ENCODE measurements around the gene MAML3. TPM values are rescaled to one million over a fixed set of nuclear protein-coding genes. Genes with fewer than 3 reads are reported as not detected.

The MAML3 gene
- total RNA-seq, 2 experiments from 2014 or later = 2.0 to 2.4 TPM

DNA sequence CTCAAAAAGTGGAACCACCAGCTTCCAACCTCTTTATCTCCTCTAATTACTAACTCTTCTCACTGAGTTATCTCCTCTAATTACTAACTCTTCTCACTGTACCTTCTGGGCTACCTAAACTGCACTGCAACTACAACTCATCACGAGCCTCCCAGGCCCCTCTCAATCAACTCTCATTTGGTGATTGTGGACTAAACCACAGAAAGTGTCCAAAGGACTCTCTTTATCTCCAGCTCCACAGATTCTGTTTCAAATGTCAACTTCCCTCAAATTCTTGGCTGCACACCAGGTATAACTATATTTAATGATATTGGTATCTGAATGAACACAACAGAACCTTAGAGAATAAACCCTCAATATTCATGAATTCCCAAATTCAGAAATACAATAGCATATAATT, 182.9 kb downstream of the MAML3 start:
- ChIA-PET CTCF (no interaction called here), POLR2A (interaction anchor here (0.6 to 0.7 kb wide), 2 partner anchors 30 to 114 kb away, joined by 3 read pairs; no protein-coding TSS in a partner anchor)
- Mint-ChIP-seq H3K27me3 (no peaks in the 10 kb centered on the region), H3K4me3 (no peak overlapping the region), H3K4me1 (ENCODE audit: low read depth) (peaks cover 8% of the 10 kb centered on the region), H3K36me3 (ENCODE audit: low read depth) (no peaks in the 10 kb centered on the region), H3K27ac (no peak overlapping the region), H3K9me3 (no peaks in the 10 kb centered on the region)
- intact Hi-C loops (cut with micrococcal nuclease) = no loop called here
- TF ChIP-seq, protein P1, sequence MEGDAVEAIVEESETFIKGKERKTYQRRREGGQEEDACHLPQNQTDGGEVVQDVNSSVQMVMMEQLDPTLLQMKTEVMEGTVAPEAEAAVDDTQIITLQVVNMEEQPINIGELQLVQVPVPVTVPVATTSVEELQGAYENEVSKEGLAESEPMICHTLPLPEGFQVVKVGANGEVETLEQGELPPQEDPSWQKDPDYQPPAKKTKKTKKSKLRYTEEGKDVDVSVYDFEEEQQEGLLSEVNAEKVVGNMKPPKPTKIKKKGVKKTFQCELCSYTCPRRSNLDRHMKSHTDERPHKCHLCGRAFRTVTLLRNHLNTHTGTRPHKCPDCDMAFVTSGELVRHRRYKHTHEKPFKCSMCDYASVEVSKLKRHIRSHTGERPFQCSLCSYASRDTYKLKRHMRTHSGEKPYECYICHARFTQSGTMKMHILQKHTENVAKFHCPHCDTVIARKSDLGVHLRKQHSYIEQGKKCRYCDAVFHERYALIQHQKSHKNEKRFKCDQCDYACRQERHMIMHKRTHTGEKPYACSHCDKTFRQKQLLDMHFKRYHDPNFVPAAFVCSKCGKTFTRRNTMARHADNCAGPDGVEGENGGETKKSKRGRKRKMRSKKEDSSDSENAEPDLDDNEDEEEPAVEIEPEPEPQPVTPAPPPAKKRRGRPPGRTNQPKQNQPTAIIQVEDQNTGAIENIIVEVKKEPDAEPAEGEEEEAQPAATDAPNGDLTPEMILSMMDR (IDR thresholded peaks at IDR 0.05) = no peak
- ATAC-seq (no peak), DNase-seq (no peak)

DNA sequence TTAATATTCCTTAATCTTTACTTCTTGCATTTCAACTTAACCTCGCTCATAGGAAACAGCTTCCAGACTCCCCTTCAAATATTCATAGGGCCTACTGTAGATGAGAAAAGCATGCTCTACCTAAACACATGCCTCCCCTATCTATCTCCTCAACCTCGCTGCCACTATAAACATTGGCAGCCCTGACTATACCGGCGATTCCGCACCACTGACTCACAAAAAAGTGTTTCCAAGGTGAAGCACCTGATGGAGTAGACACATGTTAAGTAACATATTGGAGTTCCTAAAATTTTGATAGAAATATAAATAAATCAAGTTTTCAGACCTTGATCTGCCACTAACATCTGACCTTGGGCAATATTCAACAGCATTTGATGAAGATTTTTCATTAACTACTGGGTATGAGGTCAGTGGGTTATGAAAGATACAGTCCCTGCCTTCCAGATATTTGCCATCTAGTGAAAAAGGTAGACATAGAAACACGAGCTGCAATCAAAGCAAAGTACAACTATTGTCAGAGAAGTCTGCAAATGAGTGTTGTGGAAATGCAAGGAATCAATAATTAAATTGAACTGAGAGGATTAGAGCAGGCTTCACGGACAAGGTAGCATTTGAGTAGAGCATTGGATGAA, 184.2 kb downstream of the MAML3 start:
- Mint-ChIP-seq H3K9me3 (no peaks in the 10 kb centered on the region), H3K4me1 (ENCODE audit: low read depth) (peaks cover 3% of the 10 kb centered on the region), H3K4me3 (no peak overlapping the region), H3K27ac (no peak overlapping the region), H3K27me3 (no peaks in the 10 kb centered on the region), H3K36me3 (ENCODE audit: low read depth) (no peaks in the 10 kb centered on the region)
- TF ChIP-seq, protein P1 (IDR thresholded peaks at IDR 0.05) = no peak
- no peak for ATAC-seq
- no peak for DNase-seq
- intact Hi-C loops (cut with micrococcal nuclease) = no loop called here
- POLR2A ChIA-PET = no interaction called here
- CTCF ChIA-PET = interaction anchor here (1.2 kb wide), 1 partner anchor 8 kb away, joined by 3 read pairs; no protein-coding TSS in a partner anchor

DNA sequence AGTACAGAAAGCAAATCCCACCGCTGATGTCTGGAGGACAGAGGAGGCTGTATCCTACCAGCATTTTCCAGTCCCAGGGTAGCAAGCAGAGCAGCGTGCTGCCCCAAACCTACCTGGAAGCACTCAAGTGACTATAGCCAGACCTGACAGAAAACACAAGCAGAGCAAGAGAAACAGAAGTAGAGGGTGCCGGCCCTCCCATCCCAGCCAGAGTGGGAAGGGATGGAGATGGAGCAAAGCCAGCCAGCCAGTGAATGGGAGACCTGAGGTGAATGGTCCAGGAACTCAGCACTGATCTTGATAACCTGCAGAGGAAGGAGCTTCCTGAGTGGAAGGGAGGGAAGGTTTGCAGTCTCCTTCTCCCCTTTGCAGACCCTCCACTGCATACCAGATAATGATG, 185.2 kb downstream of the MAML3 start:
- Mint-ChIP-seq H3K27ac (no peak overlapping the region), H3K36me3 (ENCODE audit: low read depth) (no peaks in the 10 kb centered on the region), H3K27me3 (no peaks in the 10 kb centered on the region), H3K9me3 (no peaks in the 10 kb centered on the region), H3K4me3 (no peak overlapping the region), H3K4me1 (ENCODE audit: low read depth) (peaks cover 6% of the 10 kb centered on the region)
- ChIA-PET CTCF (interaction anchor here (1.2 kb wide), 1 partner anchor 9 kb away, joined by 3 read pairs; no protein-coding TSS in a partner anchor), POLR2A (no interaction called here)
- DNase-seq (no peak), ATAC-seq (no peak)
- intact Hi-C loops (cut with micrococcal nuclease) = no loop called here
- TF ChIP-seq, protein P1 (IDR thresholded peaks at IDR 0.05) = no peak

DNA sequence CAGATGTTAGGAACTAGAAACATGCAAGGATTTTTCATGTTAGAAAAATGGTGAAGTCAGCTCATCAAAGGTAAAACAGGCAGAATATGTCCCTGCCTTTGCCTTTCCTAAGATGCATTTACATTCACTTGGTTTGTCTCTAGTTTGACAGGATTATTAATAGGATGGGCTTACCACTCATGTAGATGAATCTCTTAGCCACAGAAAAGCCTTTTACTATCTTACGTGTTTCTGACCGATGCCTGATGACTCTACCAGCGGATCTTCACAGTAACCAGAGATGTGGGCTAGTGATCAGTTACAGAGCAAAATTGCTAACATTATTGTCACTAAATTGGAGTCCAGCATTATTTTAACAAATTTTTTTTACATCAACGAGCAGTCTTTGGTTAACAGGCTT, 187.6 kb downstream of the MAML3 start:
- H3K4me1 Mint-ChIP-seq (ENCODE audit: low read depth) = peaks cover 3% of the 10 kb centered on the region
- intact Hi-C loops (cut with micrococcal nuclease) = no loop called here
- H3K27ac Mint-ChIP-seq = no peak overlapping the region
- H3K4me3 Mint-ChIP-seq = no peak overlapping the region
- CTCF ChIA-PET = no interaction called here
- H3K27me3 Mint-ChIP-seq = no peaks in the 10 kb centered on the region
- ATAC-seq (no peak), DNase-seq (no peak)
- TF ChIP-seq, protein P1 (IDR thresholded peaks at IDR 0.05) = no peak
- H3K36me3 Mint-ChIP-seq (ENCODE audit: low read depth) = no peaks in the 10 kb centered on the region
- no peaks in the 10 kb centered on the region for H3K9me3 Mint-ChIP-seq
- POLR2A ChIA-PET = no interaction called here

DNA sequence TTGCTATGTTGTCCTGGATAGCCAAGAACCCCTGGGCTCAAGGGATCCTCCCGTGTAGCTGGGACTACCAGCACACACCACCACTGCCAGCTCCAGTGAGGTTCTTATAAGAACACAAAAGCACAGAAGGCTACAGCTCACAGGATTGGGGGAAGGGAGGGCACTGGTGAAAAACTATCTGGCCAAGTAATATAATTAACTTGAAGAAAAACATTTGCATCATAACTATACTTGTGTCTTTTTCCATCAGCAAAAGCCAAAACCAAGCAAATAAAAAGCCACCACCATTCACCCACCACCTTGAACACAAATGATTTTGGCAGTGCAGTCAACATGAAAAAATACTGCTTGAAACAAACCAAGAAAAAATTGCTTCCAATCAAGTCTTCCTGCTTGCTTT, 188.2 kb downstream of the MAML3 start:
- ChIA-PET CTCF (interaction anchor here (1.4 kb wide), 1 partner anchor 10 kb away, joined by 6 read pairs; no protein-coding TSS in a partner anchor), POLR2A (no interaction called here)
- ATAC-seq (no peak), DNase-seq (no peak)
- intact Hi-C loops (cut with micrococcal nuclease) = no loop called here
- Mint-ChIP-seq H3K9me3 (no peaks in the 10 kb centered on the region), H3K4me3 (no peak overlapping the region), H3K36me3 (ENCODE audit: low read depth) (no peaks in the 10 kb centered on the region), H3K27me3 (no peaks in the 10 kb centered on the region), H3K4me1 (ENCODE audit: low read depth) (peaks cover 3% of the 10 kb centered on the region), H3K27ac (no peak overlapping the region)
- TF ChIP-seq, protein P1 (IDR thresholded peaks at IDR 0.05) = no peak

All from activated CD8-positive, alpha-beta T cell treated with anti-CD3 and anti-CD28 coated beads for 36 hours (primary cell).